GM18502 (cell line): Measurements from ENCODE around the gene PPIL6.
A peak's percentile ranks its signal among the peaks of the same experiment; 100 is the strongest.
"Not testable (repeated sequence)": the region's sequence is repeated elsewhere in the genome, so short reads cannot be mapped to it uniquely, and the experiment has no call there.

Source experiments
- ATAC-seq: cut with Tn5 transposase; IDR thresholded peaks from one replicate; pipeline ENCODE4 v1.9.1; 2021; ENCODE audit warnings: mild to moderate bottlenecking; ENCODE audit not compliant: unreplicated experiment, poor library complexity

The PPIL6 gene

GRCh38 chr6:109467696-109468095 lies 27.3 kb upstream of the PPIL6 start:
- ATAC-seq = no peak

- ATAC-seq = no peak
Observed at GRCh38 chr6:109466212-109466923, 25.9 kb upstream of the PPIL6 start.

DNA sequence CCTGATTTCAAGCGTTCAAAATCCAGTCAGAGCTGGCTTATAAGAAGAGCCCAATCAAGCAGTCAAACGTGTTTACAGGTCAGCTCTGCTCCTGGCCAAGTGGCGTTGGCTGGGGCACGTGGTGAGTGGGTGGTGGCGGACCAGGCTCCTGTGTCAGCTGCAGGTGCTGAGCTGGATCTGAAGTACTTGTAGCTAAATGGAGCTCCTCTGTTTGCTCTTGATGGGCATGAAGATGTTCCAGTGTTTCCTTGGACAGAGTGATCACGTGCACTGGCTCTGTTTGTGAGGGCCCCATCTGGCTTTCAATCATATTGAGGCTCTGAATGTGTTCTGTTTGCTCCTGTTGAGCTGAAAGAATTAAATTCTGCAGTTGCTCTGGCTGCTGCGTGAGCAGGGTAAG lies 25.3 kb upstream of the PPIL6 start:
- ATAC-seq = no peak

GRCh38 chr6:109461733-109462526 lies 21.5 kb upstream of the PPIL6 start:
- ATAC-seq = no peak

DNA sequence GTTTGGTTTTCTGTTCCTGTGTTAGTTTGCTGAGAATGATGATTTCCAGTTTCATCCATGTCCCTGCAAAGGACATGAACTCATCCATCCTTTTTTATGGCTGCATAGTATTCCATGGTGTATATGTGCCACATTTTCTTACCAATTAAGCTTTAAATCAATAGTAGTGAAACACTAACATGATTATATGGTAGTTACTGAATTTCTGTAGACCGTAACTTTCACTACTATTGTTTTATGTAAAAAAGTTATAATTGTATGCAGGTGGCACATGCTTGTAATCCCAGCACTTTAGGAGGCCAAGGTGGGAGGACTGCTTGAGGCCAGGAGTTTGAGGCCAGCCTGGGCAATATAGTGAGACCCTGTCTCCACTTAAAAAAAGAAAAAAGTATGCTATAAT lies 20.8 kb upstream of the PPIL6 start:
- ATAC-seq = not testable (repeated sequence)

GRCh38 chr6:109460161-109460829 lies 19.9 kb upstream of the PPIL6 start:
- ATAC-seq = no peak

DNA sequence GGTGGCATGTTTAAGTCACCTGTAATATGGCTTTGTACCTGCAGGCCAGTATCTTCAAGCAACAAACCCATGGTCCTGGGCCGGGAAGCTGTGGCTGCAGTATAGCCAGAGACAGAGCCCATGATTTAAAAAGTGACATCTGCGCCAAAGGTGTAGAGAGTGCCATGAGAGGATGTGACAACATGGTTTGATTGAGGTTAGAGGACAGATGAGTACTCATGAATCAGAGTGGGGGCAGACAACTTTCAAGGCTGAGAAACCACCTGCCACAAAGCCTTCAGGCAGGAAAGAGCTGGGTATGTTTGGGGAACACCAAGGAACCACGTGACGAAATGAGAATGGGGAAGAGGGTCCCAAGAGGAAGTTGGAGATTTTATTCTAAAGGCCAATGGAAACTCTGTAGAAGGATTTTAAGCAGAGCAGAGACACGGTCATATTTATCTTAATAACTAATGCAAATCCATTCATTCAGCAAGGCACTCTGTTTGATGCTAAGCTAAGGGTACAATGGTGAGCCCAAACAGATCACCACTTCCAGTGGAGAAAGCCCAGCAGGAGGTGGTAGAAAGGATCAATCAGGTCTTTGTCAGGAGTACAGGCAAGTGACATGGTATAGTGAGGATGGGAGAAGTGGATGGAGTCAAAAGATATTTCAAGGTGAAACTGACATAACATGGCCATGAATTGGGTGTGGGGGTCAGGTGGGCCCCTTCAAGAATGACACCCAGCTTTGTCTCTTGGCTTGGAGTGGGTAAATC lies 18.5 kb upstream of the PPIL6 start:
- ATAC-seq = peak; percentile 34

GRCh38 chr6:109457562-109457996 lies 17.2 kb upstream of the PPIL6 start:
- ATAC-seq = no peak

- no peak for ATAC-seq
Observed at GRCh38 chr6:109456710-109457561, 16.5 kb upstream of the PPIL6 start.

- ATAC-seq = peak; percentile 7
Observed at GRCh38 chr6:109456111-109456583, 15.7 kb upstream of the PPIL6 start.

- ATAC-seq = peak; percentile 61
Observed at GRCh38 chr6:109455437-109456110, 15.1 kb upstream of the PPIL6 start, which contains the start of gene MICAL1. Gene MICAL1 (minus strand): TSS chr6:109455772. CDS start chr6:109454196, 1,576 bp downstream.

- peak; percentile 34 for ATAC-seq
Observed at GRCh38 chr6:109454496-109455436, 14.3 kb upstream of the PPIL6 start.

- ATAC-seq = no peak
Observed at GRCh38 chr6:109453594-109454495, 13.4 kb upstream of the PPIL6 start.

DNA sequence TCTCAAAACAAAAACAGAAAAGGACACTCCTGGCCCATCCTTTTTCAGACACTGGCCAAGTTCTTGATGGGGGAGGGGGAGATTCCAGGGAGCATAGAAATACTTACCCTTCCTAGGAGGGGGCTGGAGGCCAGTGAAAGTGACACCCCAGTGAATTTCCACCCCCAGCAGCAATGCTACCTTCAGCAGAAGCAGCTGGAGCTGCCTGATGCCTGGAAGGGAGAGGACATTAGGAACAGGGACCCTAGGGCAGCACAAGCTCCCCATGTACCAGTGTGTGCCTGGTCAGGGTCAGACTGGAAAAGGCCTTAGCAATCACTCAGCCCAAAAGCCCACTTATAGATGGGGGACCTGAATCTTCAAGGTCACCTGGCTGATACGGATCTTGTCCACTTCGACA lies 12.7 kb upstream of the PPIL6 start:
- no peak for ATAC-seq

- ATAC-seq = no peak
Observed at GRCh38 chr6:109452181-109452580, 11.8 kb upstream of the PPIL6 start.

DNA sequence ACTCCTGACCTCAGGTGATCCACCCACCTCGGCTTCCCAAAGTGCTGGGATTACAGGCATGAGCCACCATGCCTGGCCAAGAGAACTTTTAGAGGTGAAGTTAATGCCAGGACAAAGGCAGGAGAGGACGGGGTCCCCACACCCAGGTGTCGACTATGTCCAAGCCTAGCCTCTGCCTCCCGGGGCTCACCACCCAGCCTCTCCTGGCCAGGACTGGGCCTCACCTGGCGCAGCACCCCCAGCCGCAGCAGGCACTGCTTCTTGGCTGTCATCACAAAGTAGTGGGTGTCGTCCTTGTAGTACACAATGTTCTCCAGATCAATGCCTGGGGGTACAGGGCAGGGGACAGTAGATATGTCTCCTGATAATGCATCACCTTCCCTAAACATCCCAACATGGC lies 10.9 kb upstream of the PPIL6 start:
- ATAC-seq = no peak

DNA sequence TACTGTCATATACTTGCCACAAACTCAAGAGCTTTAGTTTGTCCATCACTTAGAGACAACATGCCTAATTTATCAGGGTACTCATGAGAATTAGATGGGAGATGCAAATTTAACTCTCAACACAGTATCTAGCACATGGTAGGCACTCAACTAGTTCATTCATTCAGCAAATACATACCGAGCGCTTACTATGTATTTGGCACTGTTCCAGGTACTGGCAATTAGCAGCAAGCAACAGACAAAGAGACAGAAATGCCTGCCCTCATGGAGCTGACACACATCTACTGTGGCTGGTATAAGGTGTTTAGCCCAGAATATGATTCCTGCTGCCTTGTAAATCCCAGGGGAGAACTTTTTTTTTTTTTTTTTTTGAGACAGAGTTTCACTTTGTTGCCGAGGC lies 10.4 kb upstream of the PPIL6 start:
- no peak for ATAC-seq
